Activated T-helper 9 cell treated with anti-CD3 and anti-CD28 coated beads, Interleukin-2, amount 50 U/mL, for 16 hours (primary cell): Measurements from ENCODE around the gene ZFC3H1.
"Not testable (repeated sequence)": the region's sequence is repeated elsewhere in the genome, so short reads cannot be mapped to it uniquely, and the experiment has no call there.

ENCODE experiments used
- DNase-seq: peaks from one replicate; pipeline ENCODE4 v3.0.0-alpha.2; 2020; ENCODE audit warnings: low read depth

The ZFC3H1 gene

DNA sequence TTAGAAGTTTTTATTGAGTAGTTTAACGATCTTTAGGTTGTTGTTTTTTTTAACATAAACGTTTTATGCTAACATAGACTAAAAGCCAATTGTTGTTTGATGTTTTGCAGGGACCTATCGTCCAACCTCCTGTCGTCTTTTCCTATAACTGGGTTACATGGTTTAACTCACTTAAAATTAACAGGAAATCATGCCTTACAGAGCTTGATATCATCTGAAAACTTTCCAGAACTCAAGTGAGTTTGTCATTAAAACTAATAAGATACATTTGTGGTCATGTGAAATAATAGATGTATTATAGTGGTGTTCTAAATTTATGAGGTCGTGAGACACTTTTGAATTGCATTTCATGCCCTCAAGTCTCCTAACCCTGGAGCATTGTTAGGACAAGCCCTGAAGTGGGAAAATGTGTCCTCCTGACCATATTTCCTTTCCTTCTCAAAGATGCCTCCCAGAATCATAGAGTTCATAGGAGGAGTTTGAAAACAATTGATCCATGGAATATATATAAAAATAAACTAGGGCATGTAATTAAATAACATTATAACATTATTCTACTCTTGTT lies 84.9 kb downstream of the ZFC3H1 start:
- DNase-seq, result no peak

DNA sequence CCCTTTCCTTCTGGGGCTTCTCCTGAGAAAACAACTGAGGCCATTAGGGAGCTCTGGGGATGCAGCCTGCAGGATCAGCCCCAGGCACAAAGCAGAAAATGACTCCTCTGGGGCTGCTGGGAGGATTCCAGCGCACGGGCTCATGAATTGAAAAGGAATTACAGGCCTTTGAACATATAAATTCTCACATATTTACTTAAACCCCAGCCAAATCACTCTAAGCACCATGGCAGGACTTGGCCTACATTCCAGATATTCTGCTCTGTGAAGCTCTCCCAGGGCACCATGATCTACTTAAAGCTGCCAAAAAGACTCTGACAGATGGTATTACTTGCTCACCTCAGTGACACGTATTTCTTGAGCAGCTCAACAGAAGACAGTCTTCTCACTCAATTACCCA lies 87.2 kb downstream of the ZFC3H1 start:
- DNase-seq, result no peak

DNA sequence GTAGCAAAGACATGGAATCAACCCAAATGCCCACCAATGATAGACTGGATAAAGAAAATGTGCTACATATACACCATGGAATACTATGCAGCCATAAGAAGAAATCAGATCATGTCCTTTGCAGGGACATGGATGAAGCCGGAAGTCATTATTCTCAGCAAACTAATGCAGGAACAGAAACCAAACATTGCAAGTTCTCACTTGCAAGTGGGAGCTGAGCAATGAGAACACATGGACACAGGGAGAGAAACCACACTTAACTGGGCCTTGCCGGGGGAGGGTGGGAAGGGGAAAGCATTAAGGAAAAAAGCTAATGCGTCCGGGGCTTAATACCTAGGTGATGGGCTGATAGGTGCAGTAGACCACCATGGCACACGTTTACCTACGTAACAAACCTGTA lies 93.8 kb downstream of the ZFC3H1 start:
- not testable (repeated sequence) for DNase-seq

DNA sequence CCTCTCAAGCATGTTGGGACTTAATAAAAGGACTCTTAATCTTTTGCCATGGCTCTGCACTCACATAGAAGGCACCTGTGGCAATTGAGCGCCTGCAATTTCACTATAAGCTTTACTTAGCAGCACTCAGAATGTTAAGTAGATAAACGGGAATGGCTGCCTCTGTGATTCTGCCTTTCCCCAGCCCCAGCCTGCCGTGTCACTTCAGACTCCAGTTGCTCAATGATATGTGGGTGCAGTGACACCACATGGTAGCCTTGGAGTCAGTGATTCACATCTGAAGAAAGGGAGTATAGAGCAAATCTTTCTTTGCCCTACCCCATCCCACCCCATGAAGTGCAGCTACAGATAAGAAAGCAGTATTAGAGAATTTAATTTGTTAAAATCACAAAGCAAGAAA lies 96.1 kb downstream of the ZFC3H1 start:
- DNase-seq, result no peak

DNA sequence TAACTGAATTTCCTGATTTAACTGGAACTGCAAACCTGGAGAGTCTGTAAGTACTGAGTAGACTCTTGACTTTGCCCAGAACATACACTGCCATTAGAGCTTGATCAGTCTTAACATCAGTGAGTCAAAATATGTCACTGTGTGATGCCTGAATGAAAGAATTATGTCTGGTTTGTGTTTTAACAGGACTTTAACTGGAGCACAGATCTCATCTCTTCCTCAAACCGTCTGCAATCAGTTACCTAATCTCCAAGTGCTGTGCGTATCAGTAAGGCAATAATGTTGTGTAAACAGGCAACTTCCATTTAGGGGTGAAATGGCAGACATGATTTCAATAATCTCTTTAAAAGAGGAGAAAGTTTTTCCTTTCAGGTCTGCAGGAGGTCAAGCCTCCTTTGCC lies 97.0 kb downstream of the ZFC3H1 start:
- DNase-seq, result no peak

DNA sequence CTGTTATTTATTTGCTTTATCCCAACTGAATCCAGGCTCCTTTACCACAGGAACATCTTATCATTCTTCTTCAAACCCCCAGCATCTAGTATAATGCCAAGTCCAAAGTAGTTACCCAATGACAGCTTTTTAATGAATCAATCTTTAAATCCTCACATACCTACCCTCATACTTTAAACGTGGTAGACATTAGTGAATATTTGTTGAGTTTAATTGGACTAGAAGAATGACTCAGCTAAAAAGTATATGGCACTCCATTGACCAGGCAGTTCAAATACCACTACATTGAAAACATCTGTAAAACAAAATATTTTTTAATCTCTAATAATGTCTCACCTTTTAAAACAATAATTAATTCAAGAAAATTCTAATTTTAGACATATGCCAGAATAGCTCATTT lies 98.1 kb downstream of the ZFC3H1 start:
- no peak for DNase-seq

DNA sequence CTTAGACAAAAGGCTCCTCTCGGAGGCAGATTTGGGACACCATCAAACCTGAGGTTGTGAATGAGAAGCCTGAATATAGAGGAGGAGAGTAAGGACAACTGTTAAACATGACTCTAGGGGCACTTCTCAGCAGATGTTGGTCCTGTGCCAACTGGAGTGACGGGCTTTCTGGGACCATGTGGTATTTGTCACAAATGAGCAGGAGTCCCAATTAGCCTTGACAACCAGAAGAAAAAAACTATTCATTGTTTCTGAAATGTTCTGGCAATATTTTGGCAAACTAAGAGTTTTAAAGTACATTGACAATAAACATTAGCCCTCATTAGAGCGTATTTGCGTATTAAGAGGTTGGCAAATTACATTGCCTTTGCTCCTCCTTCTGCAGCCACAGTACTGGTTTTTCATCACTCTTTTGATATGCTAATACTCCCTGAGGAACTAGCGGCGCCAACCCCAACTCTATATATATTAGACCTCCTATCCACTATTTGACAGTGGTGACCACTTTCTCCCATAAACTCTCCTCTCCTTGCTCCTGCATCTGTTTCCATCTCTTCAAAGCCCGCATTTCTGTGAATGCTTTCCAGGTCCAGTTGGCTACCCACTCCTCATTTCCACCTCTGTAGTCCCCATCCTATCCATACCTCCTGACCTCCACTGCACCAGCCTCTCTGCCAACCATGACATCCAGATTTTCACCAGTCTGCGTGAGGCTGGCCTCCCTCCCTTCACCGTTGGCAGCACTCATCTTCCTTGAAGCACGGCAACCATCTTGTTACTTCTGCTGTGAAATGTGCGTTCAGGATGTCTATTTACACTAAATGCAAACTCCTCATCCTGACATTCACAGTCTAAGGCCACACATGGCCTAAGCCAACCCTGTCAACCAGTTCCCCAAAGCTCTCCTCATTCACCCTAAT lies 100.7 kb downstream of the ZFC3H1 start:
- no peak for DNase-seq
